B cell (primary cell): ENCODE measurements around the gene LSP1. TPM values are rescaled to one million over a fixed set of nuclear protein-coding genes. Genes with fewer than 3 reads are reported as not detected.

Experiments
- ATAC-seq: fragments of 200-7000 bp; cut with Tn5 transposase; one replicate; pipeline ENCODE4 v1.10.0; 2021; ENCODE audit warnings: low read depth, mild to moderate bottlenecking, moderate number of reproducible peaks, moderate library complexity
- CTCF ChIA-PET: fragments of 350-600 bp; sonication (Branson Sonifier 250); formaldehyde crosslinking; loops from one replicate; lab custom pipeline; 2021; ENCODE audit warnings: antibody characterized with exemption, inconsistent platforms; lab: Charles Lee
- POLR2A ChIA-PET: fragments of 350-600 bp; sonication (Branson Sonifier 250); formaldehyde crosslinking; loops from one replicate; lab custom pipeline; 2021; ENCODE audit warnings: antibody characterized with exemption; lab: Charles Lee
- DNase-seq: peaks from one replicate; pipeline ENCODE4 v3.0.0; 2013
- H2AFZ ChIP-seq: 2 replicates; pipeline ENCODE4 v1.6.1; 2012; ENCODE audit warnings: mild to moderate bottlenecking, low read depth, low read length; ENCODE audit not compliant: insufficient read depth, poor library complexity, severe bottlenecking
- H3K27ac ChIP-seq, 2 donors: 1 replicate in 1 of 2; 2 replicates in 1 of 2; pipeline ENCODE4 v1.5.1; 2012 to 2013; ENCODE audit warnings: low read length in 2 of 2, mild to moderate bottlenecking in 2 of 2, moderate library complexity in 1 of 2
- H3K27me3 ChIP-seq, 4 experiments: fragments of 200-600 bp in 1 of 4; sonication (generic) in 1 of 4; replicated peaks in 1 of 4; 1 replicate in 2 of 4; 2 replicates in 2 of 4; pipeline versions ENCODE4 v1.6.1 to v1.7.0; 2013 to 2016; ENCODE audit warnings: low read length in 3 of 4, mild to moderate bottlenecking in 2 of 4, mixed read lengths in 1 of 4, moderate library complexity in 1 of 4; ENCODE audit not compliant: insufficient read depth in 4 of 4, control insufficient read depth in 3 of 4; ENCODE audit errors: control extremely low read depth in 1 of 4
- H3K36me3 ChIP-seq, 2 experiments: replicated peaks in 1 of 2; 1 replicate in 1 of 2; 2 replicates in 1 of 2; pipeline versions ENCODE4 v1.6.1 to v1.7.1; 2013; ENCODE audit warnings: low read length in 1 of 2; ENCODE audit not compliant: insufficient read depth in 2 of 2, control insufficient read depth in 1 of 2; ENCODE audit errors: control extremely low read depth in 1 of 2, extremely low read depth in 1 of 2
- H3K4me1 ChIP-seq, 2 donors: fragments of 200-600 bp in 1 of 2; sonication (generic) in 1 of 2; 1 replicate in 1 of 2; 2 replicates in 1 of 2; pipeline versions ENCODE4 v1.5.1 to v1.6.1; 2013 to 2017; ENCODE audit warnings: low read length in 2 of 2; ENCODE audit not compliant: control insufficient read depth in 2 of 2, insufficient read depth in 2 of 2
- H3K4me2 ChIP-seq: replicated peaks from 2 replicates; pipeline ENCODE3; 2012; ENCODE audit warnings: mild to moderate bottlenecking, low read depth, low read length; ENCODE audit not compliant: poor library complexity, severe bottlenecking
- H3K4me3 ChIP-seq, 5 experiments: fragments of 200-600 bp in 1 of 5; sonication (generic) in 1 of 5; 1 replicate in 3 of 5; 2 replicates in 2 of 5; pipeline versions ENCODE4 v1.5.1 to v1.7.0; 2011 to 2016; ENCODE audit warnings: low read length in 4 of 5, mild to moderate bottlenecking in 4 of 5, low read depth in 2 of 5, control low read depth in 1 of 5, moderate library complexity in 1 of 5; ENCODE audit not compliant: insufficient read depth in 1 of 5; ENCODE audit errors: control extremely low read depth in 1 of 5, extremely low read depth in 1 of 5
- H3K79me2 ChIP-seq: fragments of 200-600 bp; sonication (generic); one replicate; pipeline ENCODE4 v1.6.0; 2016; ENCODE audit warnings: low read length; ENCODE audit not compliant: control insufficient read depth, insufficient read depth
- H3K9ac ChIP-seq: fragments of 200-600 bp; sonication (generic); 2 replicates; pipeline ENCODE4 v1.6.1; 2017; ENCODE audit warnings: mild to moderate bottlenecking, low read length, moderate library complexity
- H3K9me3 ChIP-seq, 3 donors: one replicate each; pipeline versions ENCODE4 v1.6.1 to v1.7.1; 2013; ENCODE audit warnings: low read length in 2 of 3; ENCODE audit not compliant: control insufficient read depth in 2 of 3, insufficient read depth in 1 of 3; ENCODE audit errors: control extremely low read depth in 1 of 3
- H4K20me1 ChIP-seq: 2 replicates; pipeline ENCODE4 v1.6.0; 2012; ENCODE audit warnings: mild to moderate bottlenecking, low read length; ENCODE audit not compliant: insufficient read depth, control insufficient read depth, poor library complexity, severe bottlenecking
- H3K27ac Mint-ChIP-seq: one replicate; pipeline ENCODE4 v1.8.0; 2021; ENCODE audit warnings: mixed read lengths
- H3K27me3 Mint-ChIP-seq: one replicate; pipeline ENCODE4 v1.8.0; 2021; ENCODE audit warnings: mixed read lengths
- H3K4me1 Mint-ChIP-seq: one replicate; pipeline ENCODE4 v1.8.0; 2021; ENCODE audit warnings: mixed read lengths
- H3K4me3 Mint-ChIP-seq: one replicate; pipeline ENCODE4 v1.8.0; 2021; ENCODE audit warnings: mixed read lengths
- H3K9me3 Mint-ChIP-seq: one replicate; pipeline ENCODE4 v1.8.0; 2022; ENCODE audit warnings: mixed read lengths; ENCODE audit not compliant: insufficient read depth
- EZH2 ChIP-seq: IDR thresholded peaks from 2 replicates; pipeline ENCODE4 v1.6.1; 2012; ENCODE audit warnings: borderline replicate concordance, low read depth, mild to moderate bottlenecking, moderate library complexity, low read length; ENCODE audit not compliant: insufficient read depth, poor library complexity, severe bottlenecking
- WGBS: methylation state at CpG from one replicate; pipeline ENCODE4 v1.1.5; 2013; ENCODE audit warnings: missing lambda C conversion rate; ENCODE audit not compliant: insufficient coverage; 5-methylcytosine and 5-hydroxymethylcytosine counted together
- intact Hi-C: fragments of 100-400 bp; cut with micrococcal nuclease; formaldehyde crosslinking; loops from one replicate; pipeline ENCODE4 v1.10.0; 2022
- polyA plus RNA-seq: library from polyadenylated mRNA; depleted of rRNA; stranded (reverse); fragments of >200 nt; gene quantifications from 2 replicates; pipeline ENCODE4 v1.2.3, GENCODE V29; 2012
- total RNA-seq, 2 donors: library from RNA; stranded (reverse); fragments of 120-200 nt in 1 of 2; gene quantifications; 1 replicate in 1 of 2; 2 replicates in 1 of 2; pipeline versions ENCODE4 v1.2.3 to v1.2.4, GENCODE V29; 2013 to 2022
- TF ChIP-seq, protein P1 (sequence below): fragments of 200-600 bp; IDR thresholded peaks from one replicate; pipeline ENCODE4 v1.8.0; 2022; ENCODE audit warnings: antibody characterized with exemption, mild to moderate bottlenecking

Gene LSP1
- total and polyA plus RNA-seq, 2 donors (not counting 1 experiment from before 2014, with no cell fraction given), result 249 to 446 TPM

DNA sequence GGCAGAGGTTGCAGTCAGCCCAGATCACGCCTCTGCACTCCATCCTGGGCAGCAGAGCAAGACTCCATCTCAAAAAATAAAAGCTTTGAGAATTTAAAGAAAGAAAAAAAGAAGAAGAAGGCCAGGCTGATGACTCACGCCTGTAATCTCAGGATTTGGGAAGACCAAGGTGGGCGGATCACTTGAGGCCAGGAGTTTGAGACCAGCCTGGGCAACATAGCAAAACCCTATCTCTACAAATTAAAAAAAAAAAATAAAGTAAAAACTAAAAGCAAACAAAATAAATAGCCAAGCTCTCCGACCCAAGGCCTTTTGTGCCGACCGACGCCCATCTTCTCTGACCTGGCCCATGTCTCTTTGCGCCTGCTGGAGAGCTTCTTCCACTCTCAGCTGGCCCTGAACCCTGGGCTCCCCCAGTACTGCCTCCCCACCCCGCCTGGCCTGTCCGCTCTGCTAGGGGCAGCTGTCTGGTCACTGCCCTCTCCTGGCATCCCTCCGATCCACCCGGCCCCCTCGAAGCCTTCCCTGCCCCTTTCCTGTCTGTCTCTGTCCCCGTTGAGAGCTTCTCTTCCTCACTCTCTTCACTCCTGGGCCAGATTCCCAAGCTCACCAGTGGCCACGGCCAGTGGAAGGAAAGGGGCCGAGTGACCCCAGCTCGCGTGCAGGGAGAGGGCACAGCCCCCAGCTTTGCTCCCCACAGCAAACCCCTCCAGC lies 4.8 kb upstream of the LSP1 start:
- no peaks in the 10 kb centered on the region for H3K27me3 ChIP-seq
- ChIA-PET CTCF (interaction anchor here (1.1 to 10.2 kb wide), 6 partner anchors 9 to 154 kb away, joined by 5 to 104 read pairs (median 10); partner anchors contain the start of gene TNNI2), POLR2A (interaction anchor here (0.5 to 1.0 kb wide), 7 partner anchors 8 to 1581 kb away, joined by 3 to 13 read pairs (median 7); no protein-coding TSS in a partner anchor)
- no peak overlapping the region for H3K9ac ChIP-seq
- peak overlapping the region; percentile 97 for H3K27ac Mint-ChIP-seq
- H3K79me2 ChIP-seq, result peaks cover 43% of the 10 kb centered on the region
- DNase-seq (no peak), ATAC-seq (no peak)
- 96% methylated on average over 15 of the region's 18 CpGs for whole genome bisulfite sequencing
- no peaks in the 10 kb centered on the region for H3K9me3 ChIP-seq
- peaks cover 74 to 94% of the 10 kb centered on the region in 2 donors for H3K4me1 ChIP-seq
- H3K27me3 Mint-ChIP-seq, result no peaks in the 10 kb centered on the region
- no peak overlapping the region for H2AFZ ChIP-seq
- peaks cover 94% of the 10 kb centered on the region for H3K4me1 Mint-ChIP-seq
- peak overlapping the region; percentile 15 for H3K4me3 Mint-ChIP-seq
- H3K36me3 ChIP-seq, result no peaks in the 10 kb centered on the region
- no peak for TF ChIP-seq EZH2
- TF ChIP-seq, protein P1, sequence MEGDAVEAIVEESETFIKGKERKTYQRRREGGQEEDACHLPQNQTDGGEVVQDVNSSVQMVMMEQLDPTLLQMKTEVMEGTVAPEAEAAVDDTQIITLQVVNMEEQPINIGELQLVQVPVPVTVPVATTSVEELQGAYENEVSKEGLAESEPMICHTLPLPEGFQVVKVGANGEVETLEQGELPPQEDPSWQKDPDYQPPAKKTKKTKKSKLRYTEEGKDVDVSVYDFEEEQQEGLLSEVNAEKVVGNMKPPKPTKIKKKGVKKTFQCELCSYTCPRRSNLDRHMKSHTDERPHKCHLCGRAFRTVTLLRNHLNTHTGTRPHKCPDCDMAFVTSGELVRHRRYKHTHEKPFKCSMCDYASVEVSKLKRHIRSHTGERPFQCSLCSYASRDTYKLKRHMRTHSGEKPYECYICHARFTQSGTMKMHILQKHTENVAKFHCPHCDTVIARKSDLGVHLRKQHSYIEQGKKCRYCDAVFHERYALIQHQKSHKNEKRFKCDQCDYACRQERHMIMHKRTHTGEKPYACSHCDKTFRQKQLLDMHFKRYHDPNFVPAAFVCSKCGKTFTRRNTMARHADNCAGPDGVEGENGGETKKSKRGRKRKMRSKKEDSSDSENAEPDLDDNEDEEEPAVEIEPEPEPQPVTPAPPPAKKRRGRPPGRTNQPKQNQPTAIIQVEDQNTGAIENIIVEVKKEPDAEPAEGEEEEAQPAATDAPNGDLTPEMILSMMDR, result no peak
- no peak overlapping the region for H3K27ac ChIP-seq
- H4K20me1 ChIP-seq, result peaks cover 2% of the 10 kb centered on the region
- intact Hi-C loops, result loop anchor here (10.0 kb wide), 1 partner anchor 83 kb away; the partner anchor contains the start of gene CTSD
- H3K4me2 ChIP-seq, result no peak overlapping the region
- H3K4me3 ChIP-seq, result no peak overlapping the region
- H3K9me3 Mint-ChIP-seq, result no peaks in the 10 kb centered on the region
